Osteocyte (in vitro differentiated cells): ENCODE data around the gene TMEM250. TPM values are rescaled to one million over a fixed set of nuclear protein-coding genes. Genes with fewer than 3 reads are reported as not detected.
A peak's percentile ranks its signal among the peaks of the same experiment; 100 is the strongest.

Experiments used
- DNase-seq: peaks from one replicate; pipeline ENCODE4 v3.0.0; 2021; ENCODE audit warnings: mixed read lengths; ENCODE audit not compliant: unreplicated experiment; ENCODE audit errors: extremely low spot score
- H3K27ac Mint-ChIP-seq: one replicate; pipeline ENCODE4 v1.8.0; 2021; ENCODE audit warnings: mild to moderate bottlenecking, mixed read lengths; ENCODE audit not compliant: unreplicated experiment
- H3K27me3 Mint-ChIP-seq: one replicate; pipeline ENCODE4 v1.8.0; 2021; ENCODE audit warnings: mixed read lengths; ENCODE audit not compliant: unreplicated experiment
- H3K36me3 Mint-ChIP-seq: one replicate; pipeline ENCODE4 v1.8.0; 2021; ENCODE audit warnings: mixed read lengths; ENCODE audit not compliant: unreplicated experiment
- H3K4me1 Mint-ChIP-seq: one replicate; pipeline ENCODE4 v1.8.0; 2021; ENCODE audit warnings: mixed read lengths; ENCODE audit not compliant: unreplicated experiment
- H3K4me3 Mint-ChIP-seq: one replicate; pipeline ENCODE4 v1.8.0; 2021; ENCODE audit warnings: mild to moderate bottlenecking, moderate library complexity, mixed read lengths; ENCODE audit not compliant: unreplicated experiment
- H3K9me3 Mint-ChIP-seq: one replicate; pipeline ENCODE4 v1.8.0; 2021; ENCODE audit warnings: mixed read lengths; ENCODE audit not compliant: unreplicated experiment
- CTCF ChIP-seq: fragments of 200-600 bp; sonication (generic); IDR thresholded peaks from 2 replicates; pipeline ENCODE4 v1.5.0; 2021; ENCODE audit warnings: antibody characterized with exemption, mild to moderate bottlenecking, moderate library complexity
- total RNA-seq: library from RNA; stranded (reverse); gene quantifications from 2 replicates; pipeline ENCODE4 v1.2.1, GENCODE V29; 2021

Gene TMEM250
- total RNA-seq, 1 donor from 2014 or later, result 34.0 TPM

- DNase-seq, result no peak
- Mint-ChIP-seq H3K36me3 (peaks cover 8% of the 10 kb centered on the region), H3K27ac (no peak overlapping the region), H3K27me3 (no peaks in the 10 kb centered on the region), H3K4me3 (no peak overlapping the region), H3K4me1 (peaks cover 35% of the 10 kb centered on the region), H3K9me3 (no peaks in the 10 kb centered on the region)
- TF ChIP-seq CTCF, result no peak
Observed at GRCh38 chr9:136078498-136079011, 40.1 kb downstream of the TMEM250 start.

- no peak for TF ChIP-seq CTCF
Observed at GRCh38 chr9:136078024-136078423, 40.7 kb downstream of the TMEM250 start.

GRCh38 chr9:136077491-136077890, 41.2 kb downstream of the TMEM250 start:
- no peaks in the 10 kb centered on the region for H3K27me3 Mint-ChIP-seq
- no peaks in the 10 kb centered on the region for H3K9me3 Mint-ChIP-seq
- peaks cover 4% of the 10 kb centered on the region for H3K36me3 Mint-ChIP-seq
- no peak for DNase-seq
- H3K4me1 Mint-ChIP-seq, result peaks cover 29% of the 10 kb centered on the region
- H3K27ac Mint-ChIP-seq, result peak overlapping the region; percentile 52
- no peak for TF ChIP-seq CTCF
- H3K4me3 Mint-ChIP-seq, result no peak overlapping the region

More at GRCh38 chr9:136078024-136078423, 40.7 kb downstream of the TMEM250 start:
- H3K4me3 Mint-ChIP-seq, result no peak overlapping the region
- no peaks in the 10 kb centered on the region for H3K9me3 Mint-ChIP-seq
- H3K4me1 Mint-ChIP-seq, result peaks cover 33% of the 10 kb centered on the region
- H3K27ac Mint-ChIP-seq, result no peak overlapping the region
- no peaks in the 10 kb centered on the region for H3K27me3 Mint-ChIP-seq
- H3K36me3 Mint-ChIP-seq, result peaks cover 8% of the 10 kb centered on the region
- no peak for DNase-seq

- DNase-seq, result no peak
- Mint-ChIP-seq H3K36me3 (peaks cover 5% of the 10 kb centered on the region), H3K4me3 (no peak overlapping the region), H3K4me1 (peaks cover 30% of the 10 kb centered on the region), H3K27me3 (no peaks in the 10 kb centered on the region), H3K27ac (peak overlapping the region; percentile 63), H3K9me3 (no peaks in the 10 kb centered on the region)
- no peak for TF ChIP-seq CTCF
Observed at GRCh38 chr9:136075881-136076678, 42.6 kb downstream of the TMEM250 start.

GRCh38 chr9:136075134-136075841, 43.4 kb downstream of the TMEM250 start:
- H3K27ac Mint-ChIP-seq, result no peak overlapping the region
- H3K27me3 Mint-ChIP-seq, result no peaks in the 10 kb centered on the region
- H3K36me3 Mint-ChIP-seq, result peaks cover 8% of the 10 kb centered on the region
- no peaks in the 10 kb centered on the region for H3K9me3 Mint-ChIP-seq
- H3K4me3 Mint-ChIP-seq, result no peak overlapping the region
- DNase-seq, result no peak
- no peak for TF ChIP-seq CTCF
- H3K4me1 Mint-ChIP-seq, result peaks cover 30% of the 10 kb centered on the region
